ENCODE results near the gene DNM3.

Gene DNM3

GRCh38 chr1:172140591-172140990 lies 299.3 kb downstream of the DNM3 start:
- ChIA-PET POLR2A (no interaction called here), CTCF (no interaction called here)
- DNase-seq (ENCODE audit: extremely low spot score) = no peak
- no peak for TF ChIP-seq LEF1 (IDR thresholded peaks at IDR 0.05; ENCODE audit: borderline replicate concordance)
- TF ChIP-seq BHLHE40 (IDR thresholded peaks at IDR 0.05; ENCODE audit: borderline replicate concordance) = no peak
- no peak for TF ChIP-seq SP1 (IDR thresholded peaks at IDR 0.05)
- TF ChIP-seq FOXA1 (IDR thresholded peaks at IDR 0.05) = no peak
- TF ChIP-seq CTBP1 (IDR thresholded peaks at IDR 0.05; ENCODE audit: borderline replicate concordance) = no peak
- TF ChIP-seq ZNF384 (IDR thresholded peaks at IDR 0.05) = no peak
- TF ChIP-seq SUZ12 (IDR thresholded peaks at IDR 0.05) = no peak
- TF ChIP-seq, protein P1, sequence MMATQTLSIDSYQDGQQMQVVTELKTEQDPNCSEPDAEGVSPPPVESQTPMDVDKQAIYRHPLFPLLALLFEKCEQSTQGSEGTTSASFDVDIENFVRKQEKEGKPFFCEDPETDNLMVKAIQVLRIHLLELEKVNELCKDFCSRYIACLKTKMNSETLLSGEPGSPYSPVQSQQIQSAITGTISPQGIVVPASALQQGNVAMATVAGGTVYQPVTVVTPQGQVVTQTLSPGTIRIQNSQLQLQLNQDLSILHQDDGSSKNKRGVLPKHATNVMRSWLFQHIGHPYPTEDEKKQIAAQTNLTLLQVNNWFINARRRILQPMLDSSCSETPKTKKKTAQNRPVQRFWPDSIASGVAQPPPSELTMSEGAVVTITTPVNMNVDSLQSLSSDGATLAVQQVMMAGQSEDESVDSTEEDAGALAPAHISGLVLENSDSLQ (IDR thresholded peaks at IDR 0.05) = no peak
- no peak for TF ChIP-seq FOXK2 (IDR thresholded peaks at IDR 0.05)
- no peak for TF ChIP-seq FOXM1 (IDR thresholded peaks at IDR 0.05; ENCODE audit: borderline replicate concordance)
- no peak for TF ChIP-seq ELF4 (IDR thresholded peaks at IDR 0.05)
- TF ChIP-seq ARNT (IDR thresholded peaks at IDR 0.05) = no peak

DNA sequence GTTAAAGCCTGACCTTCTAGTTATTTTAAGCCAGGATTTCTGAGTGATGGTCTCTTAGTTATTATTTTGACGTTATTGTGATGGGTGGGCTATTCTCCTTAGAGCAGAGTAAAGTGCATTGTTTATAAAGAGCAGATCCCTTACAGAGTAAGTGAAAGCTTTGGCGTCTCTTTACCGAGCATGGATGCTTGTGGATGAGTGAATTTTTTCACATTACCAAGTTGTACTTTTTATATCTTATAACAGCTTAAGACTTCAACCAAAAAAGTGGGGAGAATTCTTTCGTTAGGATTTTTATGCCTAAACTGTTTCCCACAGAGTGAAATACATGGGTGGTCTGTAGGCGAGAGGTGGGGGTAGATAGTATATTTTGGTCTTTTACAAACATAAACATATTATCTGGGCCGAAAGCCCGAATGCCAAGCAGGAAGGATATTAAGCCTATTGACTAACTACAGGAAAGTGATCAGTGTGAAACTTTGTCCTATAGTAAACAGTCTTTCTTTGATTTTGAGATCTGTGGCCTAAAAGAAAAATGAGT lies 300.1 kb downstream of the DNM3 start:
- TF ChIP-seq L3MBTL2 (conservative IDR thresholded peaks at IDR 0.05) (no peak), BHLHE40 (IDR thresholded peaks at IDR 0.05; ENCODE audit: borderline replicate concordance) (no peak), CTBP1 (IDR thresholded peaks at IDR 0.05; ENCODE audit: borderline replicate concordance) (no peak), ZNF384 (IDR thresholded peaks at IDR 0.05) (no peak), SUZ12 (IDR thresholded peaks at IDR 0.05) (no peak), FOXM1 (IDR thresholded peaks at IDR 0.05; ENCODE audit: borderline replicate concordance) (no peak), FOXK2 (IDR thresholded peaks at IDR 0.05) (no peak), ELF4 (IDR thresholded peaks at IDR 0.05) (no peak), NFRKB (IDR thresholded peaks at IDR 0.05) (no peak)
- TF ChIP-seq, protein P1 (IDR thresholded peaks at IDR 0.05) = no peak
- POLR2A ChIA-PET = no interaction called here
- no peak for DNase-seq (ENCODE audit: extremely low spot score)
- CTCF ChIA-PET = no interaction called here

DNA sequence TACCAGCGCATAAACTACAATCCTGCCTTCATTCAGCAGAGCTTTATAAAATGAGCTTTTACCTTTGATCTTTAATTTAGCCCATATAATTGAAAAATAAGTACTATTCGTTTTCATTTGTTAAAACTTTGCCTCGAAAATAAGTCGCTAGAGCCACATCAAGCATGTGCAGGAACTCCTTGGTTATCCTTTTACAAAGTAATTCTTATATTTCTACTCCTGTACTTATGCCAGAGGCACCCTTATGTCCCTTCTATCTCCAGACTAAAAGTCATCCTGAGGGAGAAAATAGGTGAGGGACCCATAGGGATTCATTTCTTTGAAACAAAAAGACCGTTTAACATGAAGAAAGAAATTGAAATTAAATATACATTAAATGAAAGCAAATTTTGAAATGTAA lies 301.0 kb downstream of the DNM3 start:
- no peak for TF ChIP-seq ZNF384 (IDR thresholded peaks at IDR 0.05)
- no peak for TF ChIP-seq HDGF (IDR thresholded peaks at IDR 0.05; ENCODE audit: borderline replicate concordance)
- TF ChIP-seq LEF1 (IDR thresholded peaks at IDR 0.05; ENCODE audit: borderline replicate concordance) = no peak
- no peak for TF ChIP-seq L3MBTL2 (conservative IDR thresholded peaks at IDR 0.05)
- no peak for TF ChIP-seq ELF4 (IDR thresholded peaks at IDR 0.05)
- TF ChIP-seq BHLHE40 (IDR thresholded peaks at IDR 0.05; ENCODE audit: borderline replicate concordance) = no peak
- no peak for TF ChIP-seq CTBP1 (IDR thresholded peaks at IDR 0.05; ENCODE audit: borderline replicate concordance)
- no peak for TF ChIP-seq ARNT (IDR thresholded peaks at IDR 0.05)
- TF ChIP-seq FOXK2 (IDR thresholded peaks at IDR 0.05) = no peak
- TF ChIP-seq, protein P1 (IDR thresholded peaks at IDR 0.05) = no peak
- no peak for TF ChIP-seq SUZ12 (IDR thresholded peaks at IDR 0.05)
- DNase-seq (ENCODE audit: extremely low spot score) = no peak
- CTCF ChIA-PET = no interaction called here
- POLR2A ChIA-PET = no interaction called here

DNA sequence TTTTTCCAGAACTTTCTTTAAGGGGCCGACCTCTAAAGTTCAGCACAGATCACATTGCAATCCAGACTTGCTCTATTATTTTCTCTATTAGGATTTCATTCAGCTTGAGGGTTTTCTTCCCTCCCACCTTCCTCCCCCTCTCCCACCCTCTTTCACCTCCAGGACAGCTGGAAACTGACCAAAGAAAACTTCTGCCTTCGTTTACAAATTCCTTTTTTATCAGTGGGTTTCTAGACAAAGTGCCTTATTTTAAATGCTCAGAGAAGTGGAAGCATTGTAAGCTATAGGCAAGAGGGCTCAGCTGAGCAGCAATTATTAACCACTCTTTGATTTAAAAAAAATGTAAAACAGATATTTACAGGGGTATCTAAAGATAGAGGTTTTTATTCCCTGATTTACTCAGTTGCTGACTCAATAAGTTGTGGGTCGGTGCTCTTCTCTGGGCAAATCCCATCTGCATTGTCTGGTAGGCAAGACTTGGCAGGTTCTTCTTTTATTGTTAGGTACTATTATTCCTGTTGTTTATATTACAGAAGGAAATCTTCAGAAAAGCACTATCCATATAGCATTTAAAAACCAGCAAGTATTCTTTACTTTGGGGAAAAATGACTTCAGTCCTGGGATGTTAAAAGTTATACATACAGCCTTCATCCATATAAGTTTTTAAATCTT lies 302.2 kb downstream of the DNM3 start:
- CTCF ChIA-PET = no interaction called here
- no peak for DNase-seq (ENCODE audit: extremely low spot score)
- POLR2A ChIA-PET = no interaction called here
- TF ChIP-seq NFRKB (IDR thresholded peaks at IDR 0.05) (no peak), SUZ12 (IDR thresholded peaks at IDR 0.05) (no peak), ELF4 (IDR thresholded peaks at IDR 0.05) (no peak), FOXA1 (IDR thresholded peaks at IDR 0.05) (no peak), ZNF384 (IDR thresholded peaks at IDR 0.05) (no peak), L3MBTL2 (conservative IDR thresholded peaks at IDR 0.05) (no peak), ARNT (IDR thresholded peaks at IDR 0.05) (no peak), FOXM1 (IDR thresholded peaks at IDR 0.05; ENCODE audit: borderline replicate concordance) (no peak), HDGF (IDR thresholded peaks at IDR 0.05; ENCODE audit: borderline replicate concordance) (no peak), TARDBP (IDR thresholded peaks at IDR 0.05) (no peak)

DNA sequence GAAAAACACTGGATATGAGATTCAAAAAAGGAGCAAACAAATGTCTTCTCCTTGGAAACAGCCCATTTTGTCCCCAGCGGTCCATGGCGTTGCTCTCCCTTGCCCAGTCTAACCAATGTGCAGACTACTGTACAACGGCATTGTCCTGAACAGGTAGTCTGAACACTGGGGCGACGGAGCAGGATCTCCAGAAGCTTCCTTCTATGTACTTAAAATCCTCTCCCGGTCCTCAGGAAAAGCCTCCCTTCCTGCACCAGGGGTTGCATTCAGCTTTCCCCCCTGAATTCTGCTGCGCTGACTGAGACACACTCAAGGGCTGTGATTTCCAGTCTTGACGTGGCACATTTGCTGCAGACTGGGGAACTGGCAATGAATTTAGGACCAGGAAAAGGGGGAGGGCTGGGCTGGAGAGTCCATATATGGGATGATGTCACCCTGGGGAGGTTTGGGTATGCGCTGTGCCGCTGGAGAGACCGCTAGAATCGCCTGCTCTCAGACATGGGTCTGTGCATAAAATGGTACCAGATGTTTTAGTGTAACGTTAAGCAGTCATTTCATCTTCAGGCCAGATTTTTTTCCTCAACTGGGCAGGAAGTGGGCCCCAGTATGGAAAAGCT lies 303.3 kb downstream of the DNM3 start:
- DNase-seq (ENCODE audit: extremely low spot score) = no peak
- ChIA-PET CTCF (no interaction called here), POLR2A (no interaction called here)
- TF ChIP-seq TARDBP (IDR thresholded peaks at IDR 0.05) (no peak), SP1 (IDR thresholded peaks at IDR 0.05) (no peak), FOXM1 (IDR thresholded peaks at IDR 0.05; ENCODE audit: borderline replicate concordance) (no peak), NFRKB (IDR thresholded peaks at IDR 0.05) (no peak), ELF4 (IDR thresholded peaks at IDR 0.05) (no peak), SUZ12 (IDR thresholded peaks at IDR 0.05) (no peak), FOXK2 (IDR thresholded peaks at IDR 0.05) (no peak), ZNF384 (IDR thresholded peaks at IDR 0.05) (no peak), CTBP1 (IDR thresholded peaks at IDR 0.05; ENCODE audit: borderline replicate concordance) (no peak), L3MBTL2 (conservative IDR thresholded peaks at IDR 0.05) (no peak), HDGF (IDR thresholded peaks at IDR 0.05; ENCODE audit: borderline replicate concordance) (no peak), FOXA1 (IDR thresholded peaks at IDR 0.05) (no peak), ARNT (IDR thresholded peaks at IDR 0.05) (no peak), LEF1 (IDR thresholded peaks at IDR 0.05; ENCODE audit: borderline replicate concordance) (no peak), BHLHE40 (IDR thresholded peaks at IDR 0.05; ENCODE audit: borderline replicate concordance) (no peak)
- TF ChIP-seq, protein P1 (IDR thresholded peaks at IDR 0.05) = no peak
